Erythroblast (primary cell): ENCODE data around the gene TRIM47.

ENCODE experiments used
- GATA1 ChIP-seq: IDR thresholded peaks from 2 replicates; pipeline ENCODE4 v1.6.1; 2011; ENCODE audit warnings: low read depth, mild to moderate bottlenecking, control low read depth, low read length, moderate library complexity
- POLR2A ChIP-seq: IDR thresholded peaks from 2 replicates; pipeline ENCODE4 v1.6.1; 2011; ENCODE audit warnings: mild to moderate bottlenecking, low read length

- TF ChIP-seq POLR2A = no peak
- no peak for TF ChIP-seq GATA1
Measured at GRCh38 chr17:75926456-75926855, 48.1 kb upstream of the TRIM47 start.
